ENCODE results near the gene CTSF.
"Not testable (repeated sequence)": the region's sequence is repeated elsewhere in the genome, so short reads cannot be mapped to it uniquely, and the experiment has no call there.

The CTSF gene

GRCh38 chr11:66600219-66600618, 31.8 kb upstream of the CTSF start:
- Mint-ChIP-seq H3K4me1 (peaks cover 9% of the 10 kb centered on the region), H3K4me3 (no peak overlapping the region), H3K36me3 (ENCODE audit: insufficient read depth) (peaks cover 10% of the 10 kb centered on the region), H3K27ac (ENCODE audit: low read depth) (peak overlapping the region; percentile 46), H3K9me3 (no peaks in the 10 kb centered on the region), H3K27me3 (no peaks in the 10 kb centered on the region)
- ATAC-seq (replicated peaks; ENCODE audit: extremely low read depth, poor library complexity, severe bottlenecking): no peak
- no peak for DNase-seq (ENCODE audit: low spot score in 2 of 2)

- H3K4me1 Mint-ChIP-seq: peaks cover 17% of the 10 kb centered on the region
- ATAC-seq (replicated peaks; ENCODE audit: extremely low read depth, poor library complexity, severe bottlenecking) (no peak), DNase-seq (ENCODE audit: low spot score in 2 of 2) (no peak)
- no peak overlapping the region for H3K27ac Mint-ChIP-seq (ENCODE audit: low read depth)
- peaks cover 9% of the 10 kb centered on the region for H3K36me3 Mint-ChIP-seq (ENCODE audit: insufficient read depth)
- H3K4me3 Mint-ChIP-seq: no peak overlapping the region
- no peaks in the 10 kb centered on the region for H3K27me3 Mint-ChIP-seq
- H3K9me3 Mint-ChIP-seq: no peaks in the 10 kb centered on the region
Observed at GRCh38 chr11:66598993-66599392, 30.6 kb upstream of the CTSF start.

- peak overlapping the region; percentile 46 for H3K4me3 Mint-ChIP-seq
- peak overlapping the region; percentile 75 for H3K27ac Mint-ChIP-seq (ENCODE audit: low read depth)
- peaks cover 19% of the 10 kb centered on the region for H3K36me3 Mint-ChIP-seq (ENCODE audit: insufficient read depth)
- peaks cover 36% of the 10 kb centered on the region for H3K4me1 Mint-ChIP-seq
- no peaks in the 10 kb centered on the region for H3K27me3 Mint-ChIP-seq
- ATAC-seq (replicated peaks; ENCODE audit: extremely low read depth, poor library complexity, severe bottlenecking) (no peak), DNase-seq (ENCODE audit: low spot score in 2 of 2) (no peak)
- no peaks in the 10 kb centered on the region for H3K9me3 Mint-ChIP-seq
Observed at GRCh38 chr11:66595245-66595904, 27.0 kb upstream of the CTSF start.

DNA sequence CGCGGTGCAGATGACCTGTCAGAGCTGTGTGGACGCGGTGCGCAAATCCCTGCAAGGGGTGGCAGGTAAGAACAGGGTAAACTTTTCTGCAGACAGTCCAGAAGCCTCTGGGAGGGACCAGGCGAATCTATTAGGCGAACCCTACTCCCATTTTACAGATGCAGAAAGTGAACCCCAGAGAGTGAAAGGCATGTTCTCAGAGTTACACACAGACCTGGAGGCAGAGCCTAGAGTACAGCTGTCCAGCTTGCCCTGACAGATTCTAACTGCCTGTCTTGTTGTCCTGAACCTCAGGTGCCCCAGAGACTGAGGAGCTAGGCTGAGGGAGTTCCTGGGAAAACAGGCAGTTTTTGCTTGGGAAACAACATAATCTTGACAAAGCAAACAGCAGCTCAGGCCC, 25.2 kb upstream of the CTSF start:
- Mint-ChIP-seq H3K27ac (ENCODE audit: low read depth) (peak overlapping the region; percentile 99), H3K36me3 (ENCODE audit: insufficient read depth) (peaks cover 17% of the 10 kb centered on the region), H3K27me3 (no peaks in the 10 kb centered on the region), H3K4me3 (peak overlapping the region; percentile 100), H3K9me3 (no peaks in the 10 kb centered on the region), H3K4me1 (peaks cover 36% of the 10 kb centered on the region)
- ATAC-seq (replicated peaks; ENCODE audit: extremely low read depth, poor library complexity, severe bottlenecking): no peak
- no peak for DNase-seq (ENCODE audit: low spot score in 2 of 2)

GRCh38 chr11:66593303-66593635, 24.9 kb upstream of the CTSF start:
- Mint-ChIP-seq H3K36me3 (ENCODE audit: insufficient read depth) (peaks cover 17% of the 10 kb centered on the region), H3K4me3 (peak overlapping the region; percentile 100), H3K27ac (ENCODE audit: low read depth) (peak overlapping the region; percentile 99), H3K9me3 (no peaks in the 10 kb centered on the region), H3K4me1 (peaks cover 36% of the 10 kb centered on the region), H3K27me3 (no peaks in the 10 kb centered on the region)
- ATAC-seq (replicated peaks; ENCODE audit: extremely low read depth, poor library complexity, severe bottlenecking): no peak
- no peak for DNase-seq (ENCODE audit: low spot score in 2 of 2)

DNA sequence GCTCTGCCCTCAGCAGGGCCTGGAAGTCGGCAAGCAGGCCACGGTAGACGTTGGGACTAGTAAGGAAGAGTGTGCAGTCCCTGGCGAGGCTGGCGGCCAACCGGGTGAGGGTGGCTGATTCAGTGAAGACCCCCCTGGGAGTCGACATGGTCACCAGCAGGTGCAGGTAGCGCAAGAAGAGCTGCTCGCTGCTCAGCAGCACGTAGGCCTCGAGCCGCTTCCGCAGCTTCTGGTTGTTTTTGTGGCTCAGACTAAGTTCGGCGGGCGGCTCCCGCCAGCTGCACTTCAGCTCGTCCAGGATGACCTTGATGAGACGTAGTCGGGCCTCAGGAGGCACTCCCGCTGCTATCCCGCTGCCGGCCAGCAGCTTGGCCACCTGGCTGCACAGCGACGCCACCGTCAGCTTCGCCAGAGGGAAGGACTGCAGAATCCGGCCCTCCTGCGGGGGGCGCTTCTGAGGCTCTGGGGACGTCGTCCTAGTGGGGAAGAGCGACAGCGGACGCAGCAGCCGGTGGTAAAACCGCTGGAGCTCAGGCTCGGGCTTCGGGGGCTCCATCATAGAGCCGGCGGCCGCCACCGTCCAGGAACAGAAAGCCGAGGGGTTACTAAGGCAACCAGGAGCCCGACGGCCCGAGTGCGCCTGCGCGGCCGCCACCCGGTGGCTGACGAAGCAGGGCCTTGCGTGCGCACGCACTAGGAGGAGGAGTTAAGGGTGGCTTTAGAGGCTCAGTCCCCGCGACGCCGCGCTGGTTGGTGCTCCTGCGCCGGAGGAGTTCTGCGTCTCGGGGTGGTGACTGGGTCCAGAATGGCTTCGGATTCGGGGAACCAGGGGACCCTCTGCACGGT, 24.3 kb upstream of the CTSF start, which contains the start of the genes CCDC87 and CCS:
Gene CCDC87 (minus strand): TSS at position 607 of the 846 bp plus-strand sequence. CDS start 48 bp downstream, at position 559.
Gene CCS (plus strand): TSS at position 729 of the 846 bp plus-strand sequence. CDS start 77 bp downstream, at position 806.
- no peaks in the 10 kb centered on the region for H3K27me3 Mint-ChIP-seq
- H3K9me3 Mint-ChIP-seq: no peaks in the 10 kb centered on the region
- H3K4me1 Mint-ChIP-seq: peaks cover 36% of the 10 kb centered on the region
- DNase-seq (ENCODE audit: low spot score in 2 of 2): peak; percentile 94 to 96
- peak; percentile 94 for ATAC-seq (replicated peaks; ENCODE audit: extremely low read depth, poor library complexity, severe bottlenecking)
- peak within 1 kb of the TSS; percentile 100 for H3K4me3 Mint-ChIP-seq
- H3K36me3 Mint-ChIP-seq (ENCODE audit: insufficient read depth): peaks cover 17% of the 10 kb centered on the region
- H3K27ac Mint-ChIP-seq (ENCODE audit: low read depth): peak within 1 kb of the TSS; percentile 99

- no peaks in the 10 kb centered on the region for H3K9me3 Mint-ChIP-seq
- no peak overlapping the region for H3K4me3 Mint-ChIP-seq
- peaks cover 16% of the 10 kb centered on the region for H3K36me3 Mint-ChIP-seq (ENCODE audit: insufficient read depth)
- DNase-seq (ENCODE audit: low spot score in 2 of 2) (no peak), ATAC-seq (replicated peaks; ENCODE audit: extremely low read depth, poor library complexity, severe bottlenecking) (no peak)
- H3K27ac Mint-ChIP-seq (ENCODE audit: low read depth): no peak overlapping the region
- peaks cover 36% of the 10 kb centered on the region for H3K4me1 Mint-ChIP-seq
- H3K27me3 Mint-ChIP-seq: no peaks in the 10 kb centered on the region
Observed at GRCh38 chr11:66591175-66591574, 22.8 kb upstream of the CTSF start.

- Mint-ChIP-seq H3K9me3 (no peaks in the 10 kb centered on the region), H3K27me3 (no peaks in the 10 kb centered on the region), H3K27ac (ENCODE audit: low read depth) (no peak overlapping the region), H3K4me3 (no peak overlapping the region), H3K4me1 (peaks cover 26% of the 10 kb centered on the region), H3K36me3 (ENCODE audit: insufficient read depth) (peaks cover 16% of the 10 kb centered on the region)
- ATAC-seq (replicated peaks; ENCODE audit: extremely low read depth, poor library complexity, severe bottlenecking) (no peak), DNase-seq (ENCODE audit: low spot score in 2 of 2) (no peak)
Observed at GRCh38 chr11:66589996-66590675, 21.7 kb upstream of the CTSF start.

DNA sequence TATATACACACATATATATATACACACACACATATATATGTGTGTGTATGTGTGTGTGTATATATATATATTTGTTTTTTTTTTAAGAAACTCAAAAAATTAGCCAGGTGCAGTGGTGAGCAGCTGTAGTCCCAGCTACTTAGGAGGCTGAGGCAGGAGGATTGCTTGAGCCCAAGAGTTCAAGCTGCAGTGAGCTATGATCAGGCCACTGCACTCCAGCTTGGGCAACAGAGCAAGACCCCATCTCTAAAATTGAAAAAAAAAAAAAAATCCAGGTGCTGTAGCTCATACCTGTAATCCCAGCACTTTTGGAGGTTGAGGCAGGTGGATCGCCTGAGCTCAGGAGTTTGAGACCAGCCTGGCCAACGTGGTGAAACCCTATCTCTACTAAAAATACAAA, 20.9 kb upstream of the CTSF start:
- H3K4me1 Mint-ChIP-seq: peaks cover 19% of the 10 kb centered on the region
- not testable (repeated sequence) for ATAC-seq (replicated peaks; ENCODE audit: extremely low read depth, poor library complexity, severe bottlenecking); H3K4me3 Mint-ChIP-seq; H3K27ac Mint-ChIP-seq (ENCODE audit: low read depth); DNase-seq (ENCODE audit: low spot score in 2 of 2); H3K27me3 Mint-ChIP-seq; H3K9me3 Mint-ChIP-seq
- H3K36me3 Mint-ChIP-seq (ENCODE audit: insufficient read depth): peaks cover 13% of the 10 kb centered on the region

DNA sequence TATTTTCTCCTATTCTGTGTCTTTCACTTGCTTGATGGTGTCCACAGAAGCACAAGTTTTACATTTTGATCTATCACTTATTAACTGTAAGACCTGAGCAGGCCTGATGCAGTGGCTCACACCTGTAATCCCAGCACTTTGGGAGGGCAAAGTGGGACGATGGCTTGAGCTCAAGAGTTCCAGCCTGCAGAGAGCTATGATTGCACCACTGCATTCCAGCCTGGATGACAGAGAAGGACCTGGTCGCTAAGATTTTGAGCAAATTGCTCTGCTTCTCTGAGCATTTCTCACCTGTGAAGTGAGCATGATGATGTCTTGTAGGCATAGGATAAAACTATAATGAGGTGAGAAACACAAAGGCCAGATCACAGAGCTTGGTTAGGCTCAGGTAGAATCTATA, 17.7 kb upstream of the CTSF start:
- DNase-seq (ENCODE audit: low spot score in 2 of 2) (no peak), ATAC-seq (replicated peaks; ENCODE audit: extremely low read depth, poor library complexity, severe bottlenecking) (no peak)
- Mint-ChIP-seq H3K36me3 (ENCODE audit: insufficient read depth) (no peaks in the 10 kb centered on the region), H3K27me3 (no peaks in the 10 kb centered on the region), H3K9me3 (no peaks in the 10 kb centered on the region), H3K4me1 (no peaks in the 10 kb centered on the region), H3K4me3 (no peak overlapping the region), H3K27ac (ENCODE audit: low read depth) (no peak overlapping the region)

DNA sequence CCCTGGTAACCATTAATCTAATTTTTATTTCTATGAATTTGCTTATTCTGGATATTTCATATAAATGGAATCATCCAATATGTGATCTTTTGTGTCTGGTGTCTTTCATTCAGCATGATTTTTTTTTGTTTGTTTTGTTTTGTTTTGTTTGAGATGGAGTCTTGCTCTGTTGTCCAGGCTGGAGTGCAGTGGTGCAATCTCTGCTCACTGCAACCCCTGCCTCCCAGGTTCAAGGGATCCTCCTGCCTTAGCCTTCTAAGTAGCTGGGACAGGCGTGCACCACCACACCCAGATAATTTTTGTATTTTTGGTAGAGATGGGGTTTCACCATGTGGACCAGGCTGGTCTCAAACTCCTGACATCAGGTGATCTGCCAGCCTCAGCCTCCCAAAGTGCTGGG, 17.0 kb upstream of the CTSF start:
- not testable (repeated sequence) for ATAC-seq (replicated peaks; ENCODE audit: extremely low read depth, poor library complexity, severe bottlenecking); H3K27me3 Mint-ChIP-seq; H3K27ac Mint-ChIP-seq (ENCODE audit: low read depth); H3K4me1 Mint-ChIP-seq; H3K9me3 Mint-ChIP-seq; DNase-seq (ENCODE audit: low spot score in 2 of 2); H3K36me3 Mint-ChIP-seq (ENCODE audit: insufficient read depth); H3K4me3 Mint-ChIP-seq

DNA sequence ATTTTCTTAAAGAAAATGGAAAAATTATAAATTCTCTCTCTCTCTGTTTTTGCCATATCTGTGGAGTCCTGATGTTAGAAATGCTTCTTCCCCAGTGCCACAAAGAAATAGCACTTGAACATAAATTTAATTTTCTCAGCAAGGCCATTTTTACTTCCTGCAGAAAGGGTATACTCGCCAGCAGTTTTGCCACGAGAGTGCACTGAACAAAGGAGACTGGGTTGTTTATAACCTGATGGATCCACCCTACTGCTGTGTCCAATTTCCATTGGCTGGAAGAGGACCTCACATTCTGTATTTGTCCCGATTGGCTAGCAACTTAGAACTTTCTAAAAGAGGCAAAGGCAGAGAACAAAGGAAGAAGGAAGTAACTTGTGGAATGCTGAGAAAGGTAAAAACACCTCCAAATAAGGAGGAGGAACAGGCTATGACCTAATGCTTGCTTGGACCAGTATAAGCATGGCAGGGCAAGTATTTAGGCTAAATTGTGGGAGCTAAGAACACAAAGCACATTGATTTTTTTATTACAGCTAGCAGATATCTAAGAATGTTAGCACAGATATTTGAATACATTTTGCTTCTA, 14.2 kb upstream of the CTSF start:
- ATAC-seq (replicated peaks; ENCODE audit: extremely low read depth, poor library complexity, severe bottlenecking); H3K9me3 Mint-ChIP-seq; H3K27ac Mint-ChIP-seq (ENCODE audit: low read depth): not testable (repeated sequence)

More for the DNA sequence above, 14.2 kb upstream of the CTSF start:
- not testable (repeated sequence) for DNase-seq (ENCODE audit: low spot score in 2 of 2); H3K4me1 Mint-ChIP-seq; H3K4me3 Mint-ChIP-seq; H3K36me3 Mint-ChIP-seq (ENCODE audit: insufficient read depth); H3K27me3 Mint-ChIP-seq

Measured in central memory CD8-positive, alpha-beta T cell (primary cell).